GM19193 (cell line): Measurements from ENCODE around the gene SLC2A1.

Experiments
- POLR2A ChIP-seq: IDR thresholded peaks from 4 replicates; pipeline ENCODE4 v1.6.1; 2011; ENCODE audit not compliant: insufficient read depth, insufficient read length; ENCODE audit errors: extremely low read depth

Gene SLC2A1

GRCh38 chr1:42958488-42959319 lies at the start of gene SLC2A1:
SLC2A1 (minus strand) TSS chr1:42958868; CDS start chr1:42958651, 217 bp downstream.
- peak; percentile 96 for TF ChIP-seq POLR2A

DNA sequence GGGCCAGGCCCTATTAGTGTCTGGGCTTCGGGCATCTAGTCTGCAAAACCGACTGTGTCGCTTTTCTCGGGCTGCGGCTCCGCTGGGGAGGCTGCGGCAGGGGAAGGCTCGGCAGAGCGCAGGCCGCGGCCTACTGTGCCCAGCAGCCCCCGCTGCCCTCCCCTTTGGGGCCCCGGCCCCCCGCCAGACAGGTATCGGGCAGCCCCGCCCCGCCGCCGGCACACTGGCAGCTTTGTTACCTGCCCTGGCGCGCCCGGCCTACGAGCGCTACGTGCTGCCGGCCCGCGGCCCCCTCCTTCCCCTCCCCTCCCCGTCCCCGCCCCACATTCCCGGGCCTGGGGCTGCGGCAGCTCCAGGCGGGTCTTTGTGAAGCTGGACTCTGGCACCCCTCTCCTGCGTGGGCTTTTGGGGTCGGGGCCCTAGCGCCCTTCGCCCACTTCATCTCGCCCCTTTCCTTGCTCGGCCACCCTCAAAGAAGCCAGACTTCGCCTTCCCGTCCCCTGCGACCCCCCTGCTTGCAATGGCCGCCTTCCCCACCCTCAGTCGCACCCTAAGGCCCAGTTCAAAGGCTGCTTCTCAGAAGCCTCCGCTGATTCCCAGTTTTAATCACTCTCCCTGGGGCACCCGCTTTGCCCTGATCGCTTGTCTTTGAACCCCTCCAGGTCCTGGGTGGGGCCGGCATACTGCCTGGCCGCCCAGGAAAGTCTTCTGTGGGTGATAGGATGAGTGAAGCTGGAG lies 48.9 kb upstream of the SLC2A1 start:
- no peak for TF ChIP-seq POLR2A

GRCh38 chr1:43005460-43006361 lies 47.0 kb upstream of the SLC2A1 start:
- TF ChIP-seq POLR2A, result no peak

GRCh38 chr1:43004587-43005459 lies 46.2 kb upstream of the SLC2A1 start:
- TF ChIP-seq POLR2A, result no peak

DNA sequence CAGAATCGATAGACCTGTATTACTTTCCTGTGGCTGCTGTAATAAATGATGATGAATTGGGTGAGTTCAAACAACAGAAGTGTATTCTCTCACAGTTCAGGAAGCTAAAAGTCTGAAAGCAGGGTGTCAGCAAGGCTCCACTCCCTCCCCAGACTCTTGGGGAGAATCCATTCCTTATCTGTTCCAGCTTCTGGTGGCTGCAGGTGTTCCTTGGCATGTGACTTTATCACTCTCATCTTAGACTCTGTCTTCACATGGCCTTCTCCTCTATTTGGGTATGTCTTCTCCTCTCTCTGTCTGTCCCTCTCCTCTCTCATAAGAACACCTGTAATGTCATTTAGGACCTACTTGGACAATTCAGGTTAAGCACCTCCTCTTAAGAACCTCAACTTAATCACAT lies 44.1 kb upstream of the SLC2A1 start:
- no peak for TF ChIP-seq POLR2A

GRCh38 chr1:43002116-43002515 lies 43.4 kb upstream of the SLC2A1 start:
- no peak for TF ChIP-seq POLR2A

- TF ChIP-seq POLR2A, result no peak
Observed at GRCh38 chr1:43001434-43001833, 42.8 kb upstream of the SLC2A1 start.

GRCh38 chr1:43000271-43000670 lies 41.6 kb upstream of the SLC2A1 start:
- TF ChIP-seq POLR2A, result no peak

DNA sequence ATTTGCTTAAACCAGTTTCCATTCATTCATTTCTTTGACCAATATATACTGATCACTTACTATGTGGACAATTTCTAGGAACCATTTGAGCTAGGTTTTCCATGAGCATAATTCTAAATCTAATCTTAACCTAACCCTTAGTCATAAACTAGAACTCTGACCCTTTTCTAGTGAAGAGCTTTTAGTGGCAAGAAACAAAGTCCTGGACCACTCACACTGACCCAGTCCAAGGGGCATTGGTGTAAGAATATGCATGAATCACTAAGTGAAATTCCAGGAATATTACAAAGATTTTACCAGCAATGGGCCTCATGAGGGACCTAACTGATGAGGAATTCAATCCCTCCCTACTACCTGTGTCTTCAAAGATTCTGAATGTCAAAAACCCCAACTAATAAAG lies 40.6 kb upstream of the SLC2A1 start:
- no peak for TF ChIP-seq POLR2A

GRCh38 chr1:42998386-42998785 lies 39.7 kb upstream of the SLC2A1 start:
- no peak for TF ChIP-seq POLR2A

DNA sequence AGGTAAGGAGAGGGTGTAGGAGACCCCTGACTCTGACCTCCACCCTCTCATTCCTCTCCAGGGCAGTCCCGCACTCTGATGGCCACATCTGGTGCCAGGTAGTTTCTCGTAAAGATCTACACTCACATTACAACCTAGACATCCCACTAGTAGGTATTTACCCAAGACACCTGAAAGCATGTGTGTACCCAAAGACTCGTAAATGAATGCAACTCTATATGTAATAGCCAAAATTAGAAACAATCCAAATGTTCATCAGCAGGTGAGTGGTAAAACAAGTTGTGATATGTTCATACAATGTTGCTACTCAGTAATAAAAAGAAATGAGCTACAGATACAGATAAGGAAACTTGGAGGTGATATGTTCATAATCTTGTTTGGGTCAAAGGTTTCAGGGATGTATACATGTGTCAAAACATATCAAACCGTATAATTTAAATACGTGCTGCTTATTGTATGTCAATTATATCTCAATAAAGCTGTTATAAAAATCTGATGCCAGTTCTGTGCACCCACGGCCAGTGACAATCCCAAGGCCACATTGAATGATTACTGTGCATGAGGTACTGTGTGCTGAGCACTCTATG lies 37.8 kb upstream of the SLC2A1 start:
- TF ChIP-seq POLR2A, result no peak

- no peak for TF ChIP-seq POLR2A
Observed at GRCh38 chr1:42993502-42994136, 35.0 kb upstream of the SLC2A1 start.

DNA sequence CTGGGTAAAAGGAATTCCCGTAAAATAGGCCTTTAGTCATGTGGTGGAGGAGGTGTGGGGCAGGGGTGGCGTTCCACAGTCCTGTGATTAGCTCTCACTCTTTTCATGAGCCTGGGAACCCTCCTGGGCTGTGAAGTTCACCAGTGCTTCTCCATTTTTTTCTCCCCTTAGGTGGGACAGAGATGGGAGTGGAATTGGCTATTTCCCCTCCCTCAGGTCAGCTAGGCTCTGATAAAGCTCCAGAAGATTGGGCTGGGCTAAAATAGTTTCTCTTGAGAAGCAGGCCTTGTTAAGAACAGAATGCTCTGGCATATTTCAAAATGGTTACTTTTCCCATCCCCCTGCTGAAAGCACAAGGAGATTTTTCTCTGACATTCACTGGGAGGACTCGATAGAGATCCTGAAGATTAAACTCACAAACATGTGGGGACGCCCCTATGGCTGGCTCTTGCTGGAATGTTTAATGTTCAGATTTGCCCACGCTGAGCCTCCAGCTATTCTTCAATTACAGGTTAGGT lies 33.4 kb upstream of the SLC2A1 start:
- no peak for TF ChIP-seq POLR2A
